ENCODE data around the gene PMM2.

Gene PMM2

GRCh38 chr16:8851761-8852403 is 54.2 kb downstream of the PMM2 start:
- peaks cover 19% of the 10 kb centered on the region for H3K4me1 ChIP-seq (ENCODE audit: insufficient read depth, low read length)
- H3K27me3 ChIP-seq (ENCODE audit: insufficient read depth, low read length), result no peaks in the 10 kb centered on the region
- no peak overlapping the region for H2AFZ ChIP-seq (ENCODE audit: low read depth, low read length)
- H3K9me3 ChIP-seq (ENCODE audit: low read length), result no peaks in the 10 kb centered on the region
- H3K36me3 ChIP-seq (ENCODE audit: insufficient read depth, low read length), result peaks cover 74% of the 10 kb centered on the region
- no peak overlapping the region for H3K4me3 ChIP-seq (ENCODE audit: low read length)

GRCh38 chr16:8852534-8852933 is 54.9 kb downstream of the PMM2 start:
- Histone ChIP-seq H2AFZ (ENCODE audit: low read depth, low read length) (no peak overlapping the region), H3K4me3 (ENCODE audit: low read length) (no peak overlapping the region), H3K27me3 (ENCODE audit: insufficient read depth, low read length) (no peaks in the 10 kb centered on the region), H3K9me3 (ENCODE audit: low read length) (no peaks in the 10 kb centered on the region), H3K4me1 (ENCODE audit: insufficient read depth, low read length) (peaks cover 19% of the 10 kb centered on the region), H3K36me3 (ENCODE audit: insufficient read depth, low read length) (peaks cover 71% of the 10 kb centered on the region)

DNA sequence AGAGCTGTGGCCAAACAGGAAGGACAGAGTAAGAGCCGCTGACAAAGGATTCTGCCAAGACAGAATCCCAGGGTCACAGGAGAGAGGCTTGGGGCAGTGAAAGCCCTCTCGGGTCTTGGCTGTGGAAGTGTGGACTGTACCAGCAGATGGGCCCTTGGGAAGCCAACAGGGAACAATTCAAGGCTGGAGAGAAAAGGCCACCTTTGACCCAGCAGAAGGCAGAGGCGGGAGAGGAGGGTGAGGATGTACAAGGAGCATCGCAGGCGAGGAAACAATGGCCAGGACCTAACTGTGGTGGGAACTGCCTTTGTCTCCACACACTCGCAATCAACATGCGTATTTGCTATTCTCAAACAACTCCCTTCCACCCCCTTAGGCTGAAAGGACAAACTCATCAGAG is 55.5 kb downstream of the PMM2 start:
- Histone ChIP-seq H3K4me1 (ENCODE audit: insufficient read depth, low read length) (peaks cover 19% of the 10 kb centered on the region), H3K36me3 (ENCODE audit: insufficient read depth, low read length) (peaks cover 70% of the 10 kb centered on the region), H3K27me3 (ENCODE audit: insufficient read depth, low read length) (no peaks in the 10 kb centered on the region), H3K9me3 (ENCODE audit: low read length) (no peaks in the 10 kb centered on the region), H2AFZ (ENCODE audit: low read depth, low read length) (no peak overlapping the region), H3K4me3 (ENCODE audit: low read length) (no peak overlapping the region)

DNA sequence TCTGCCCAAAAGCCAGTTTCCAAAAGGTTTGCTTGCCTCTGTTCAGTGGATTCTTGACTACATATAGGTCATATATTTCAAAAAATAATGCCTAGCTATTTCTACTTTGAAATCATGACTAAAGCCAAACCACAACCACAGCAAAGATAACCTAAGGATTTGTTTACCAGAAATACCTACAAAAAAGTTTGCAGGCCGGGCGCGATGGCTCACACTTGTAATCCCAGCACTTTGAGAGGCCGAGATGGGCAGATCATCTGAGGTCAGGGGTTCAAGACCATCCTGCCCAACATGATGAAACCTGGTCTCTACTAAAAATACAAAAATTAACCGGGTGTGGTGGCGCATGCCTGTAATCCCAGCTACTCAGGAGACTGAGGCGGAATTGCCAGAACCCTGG is 56.0 kb downstream of the PMM2 start:
- Histone ChIP-seq H2AFZ (ENCODE audit: low read depth, low read length) (no peak overlapping the region), H3K4me1 (ENCODE audit: insufficient read depth, low read length) (peaks cover 19% of the 10 kb centered on the region), H3K4me3 (ENCODE audit: low read length) (no peak overlapping the region), H3K9me3 (ENCODE audit: low read length) (no peaks in the 10 kb centered on the region), H3K27me3 (ENCODE audit: insufficient read depth, low read length) (no peaks in the 10 kb centered on the region), H3K36me3 (ENCODE audit: insufficient read depth, low read length) (peaks cover 71% of the 10 kb centered on the region)

DNA sequence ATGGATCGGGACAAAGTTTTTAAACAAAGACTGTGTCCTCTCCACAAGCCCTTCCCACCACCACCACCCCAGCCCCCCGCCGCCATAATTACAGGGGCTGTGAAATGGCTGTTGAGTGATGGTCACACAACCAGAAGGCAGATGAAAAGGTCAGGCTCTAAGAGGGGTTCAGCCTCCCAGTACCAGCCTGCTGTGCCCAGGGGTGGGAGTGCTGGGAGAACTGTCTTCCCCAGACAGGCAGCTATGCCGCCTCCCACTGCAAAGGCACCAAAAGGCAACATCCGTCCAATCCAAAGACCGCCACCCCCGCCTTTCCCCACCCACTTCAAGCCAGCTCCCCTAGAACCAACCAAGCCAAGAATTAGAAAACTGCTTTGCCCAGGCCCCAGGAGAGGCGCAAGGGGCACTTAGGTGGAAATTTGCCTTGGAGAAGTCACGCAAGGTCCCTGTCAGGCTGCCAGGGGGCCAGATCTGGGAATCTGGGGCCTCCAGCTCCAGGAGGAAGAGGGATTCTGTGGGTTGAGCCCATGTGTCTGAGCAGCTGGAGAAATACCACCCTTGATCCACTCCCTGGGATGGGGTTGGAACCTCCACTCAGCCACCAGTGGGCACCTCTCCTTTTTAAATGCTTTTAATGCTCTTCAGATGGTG is 56.8 kb downstream of the PMM2 start:
- Histone ChIP-seq H3K4me3 (ENCODE audit: low read length) (no peak overlapping the region), H2AFZ (ENCODE audit: low read depth, low read length) (no peak overlapping the region), H3K4me1 (ENCODE audit: insufficient read depth, low read length) (peaks cover 19% of the 10 kb centered on the region), H3K27me3 (ENCODE audit: insufficient read depth, low read length) (no peaks in the 10 kb centered on the region), H3K9me3 (ENCODE audit: low read length) (no peaks in the 10 kb centered on the region), H3K36me3 (ENCODE audit: insufficient read depth, low read length) (peaks cover 69% of the 10 kb centered on the region)

- Histone ChIP-seq H3K36me3 (ENCODE audit: insufficient read depth, low read length) (peaks cover 64% of the 10 kb centered on the region), H3K4me3 (ENCODE audit: low read length) (no peak overlapping the region), H3K9me3 (ENCODE audit: low read length) (no peaks in the 10 kb centered on the region), H3K4me1 (ENCODE audit: insufficient read depth, low read length) (peaks cover 23% of the 10 kb centered on the region), H3K27me3 (ENCODE audit: insufficient read depth, low read length) (no peaks in the 10 kb centered on the region), H2AFZ (ENCODE audit: low read depth, low read length) (no peak overlapping the region)
These were observed 57.6 kb downstream of the PMM2 start for GRCh38 chr16:8855051-8855786.

GRCh38 chr16:8855972-8856371 is 58.3 kb downstream of the PMM2 start:
- no peaks in the 10 kb centered on the region for H3K27me3 ChIP-seq (ENCODE audit: insufficient read depth, low read length)
- H3K9me3 ChIP-seq (ENCODE audit: low read length), result no peaks in the 10 kb centered on the region
- H3K4me3 ChIP-seq (ENCODE audit: low read length), result no peak overlapping the region
- H2AFZ ChIP-seq (ENCODE audit: low read depth, low read length), result no peak overlapping the region
- H3K36me3 ChIP-seq (ENCODE audit: insufficient read depth, low read length), result peaks cover 58% of the 10 kb centered on the region
- peaks cover 26% of the 10 kb centered on the region for H3K4me1 ChIP-seq (ENCODE audit: insufficient read depth, low read length)

DNA sequence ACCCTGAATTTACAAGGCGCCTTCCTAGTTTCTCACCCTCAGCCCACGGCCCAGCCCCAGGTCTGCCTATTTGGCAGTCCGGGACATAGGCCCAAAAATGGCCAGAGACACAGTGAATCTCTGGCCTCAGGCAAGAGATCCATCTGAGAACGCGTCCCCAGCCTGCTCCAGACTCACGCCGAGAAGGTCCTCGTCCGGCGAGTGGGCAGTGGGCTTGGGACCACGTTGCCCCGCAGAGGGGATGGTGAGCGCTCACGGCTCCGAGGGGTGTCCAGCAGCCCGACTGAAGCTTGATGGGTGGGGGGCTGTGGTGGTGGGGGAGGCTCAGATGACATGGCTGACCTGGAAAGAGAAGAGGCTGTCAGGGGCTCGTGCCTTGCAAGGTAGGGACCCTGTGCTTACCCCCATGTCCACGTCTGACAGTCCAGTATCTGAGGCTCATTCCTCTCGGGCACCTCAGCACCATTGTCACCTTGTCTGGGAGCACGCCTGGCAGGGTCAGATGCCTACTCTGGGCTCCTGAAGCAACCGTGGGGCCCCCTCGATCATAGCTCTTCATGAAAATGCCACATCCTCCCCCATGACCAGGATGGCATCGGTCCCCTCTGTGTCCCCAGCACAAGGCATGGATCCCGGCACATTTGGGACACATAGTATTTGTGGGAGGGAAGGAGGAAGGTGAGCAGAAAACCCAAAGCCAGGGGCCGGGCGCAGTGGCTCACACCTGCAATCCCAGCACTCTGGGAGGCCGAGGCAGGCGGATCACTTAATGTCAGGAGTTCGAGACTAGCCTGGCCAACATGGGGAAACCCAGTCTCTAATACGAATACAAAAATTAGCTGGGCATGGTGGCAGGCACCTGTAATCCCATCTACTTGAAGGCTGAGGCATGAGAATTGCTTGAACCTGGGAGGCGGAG is 61.6 kb downstream of the PMM2 start:
- Histone ChIP-seq H2AFZ (ENCODE audit: low read depth, low read length) (no peak overlapping the region), H3K9me3 (ENCODE audit: low read length) (no peaks in the 10 kb centered on the region), H3K27me3 (ENCODE audit: insufficient read depth, low read length) (no peaks in the 10 kb centered on the region), H3K4me1 (ENCODE audit: insufficient read depth, low read length) (peaks cover 18% of the 10 kb centered on the region), H3K36me3 (ENCODE audit: insufficient read depth, low read length) (peaks cover 52% of the 10 kb centered on the region), H3K4me3 (ENCODE audit: low read length) (no peak overlapping the region)

DNA sequence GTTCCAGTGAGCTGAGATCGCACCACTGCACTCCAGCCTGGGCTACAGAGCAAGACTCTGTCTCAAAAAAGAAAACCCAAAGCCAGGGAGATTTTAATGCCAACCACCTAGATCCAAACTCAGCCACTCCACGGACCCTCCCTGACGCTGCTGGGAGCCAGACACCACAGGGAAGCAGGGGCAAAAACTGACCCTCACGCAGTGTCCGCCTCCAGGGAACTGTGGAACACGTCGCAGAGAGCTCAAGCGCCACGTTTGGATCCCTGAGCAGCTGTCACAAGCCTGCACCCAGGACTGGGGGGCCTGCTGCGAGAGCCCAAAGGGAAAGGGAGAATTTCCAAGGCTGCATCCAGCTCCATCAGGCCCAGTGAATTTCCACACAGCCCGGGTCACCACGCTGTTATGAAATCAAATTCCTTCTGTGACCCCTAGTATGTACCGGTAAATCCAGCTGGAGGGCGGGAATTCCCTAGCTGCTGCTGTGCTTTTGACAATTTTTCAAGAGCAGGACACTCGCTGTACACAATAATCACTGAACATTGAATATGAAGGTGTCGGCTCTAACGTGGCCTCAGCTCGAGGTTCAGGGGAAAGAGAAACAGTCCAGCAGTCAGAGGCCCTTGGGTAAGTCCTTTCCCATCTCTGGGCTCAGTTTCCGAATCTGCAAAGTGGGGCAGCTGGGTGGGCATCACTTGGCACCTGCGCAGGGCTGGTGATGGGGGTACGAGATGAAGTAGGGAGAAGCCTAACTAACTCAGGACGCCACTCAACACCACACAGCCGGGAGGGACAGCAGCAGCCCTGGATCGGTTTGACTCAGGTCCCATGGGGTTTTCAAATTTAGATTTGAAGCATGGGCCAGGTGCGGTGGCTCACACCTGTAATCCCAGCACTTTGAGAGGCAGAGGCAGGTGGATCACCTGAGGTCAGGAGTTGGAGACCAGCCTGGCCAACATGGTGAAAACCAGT is 62.6 kb downstream of the PMM2 start:
- no peak overlapping the region for H3K4me3 ChIP-seq (ENCODE audit: low read length)
- no peaks in the 10 kb centered on the region for H3K27me3 ChIP-seq (ENCODE audit: insufficient read depth, low read length)
- no peaks in the 10 kb centered on the region for H3K9me3 ChIP-seq (ENCODE audit: low read length)
- peaks cover 44% of the 10 kb centered on the region for H3K36me3 ChIP-seq (ENCODE audit: insufficient read depth, low read length)
- no peak overlapping the region for H2AFZ ChIP-seq (ENCODE audit: low read depth, low read length)
- H3K4me1 ChIP-seq (ENCODE audit: insufficient read depth, low read length), result peaks cover 25% of the 10 kb centered on the region

DNA sequence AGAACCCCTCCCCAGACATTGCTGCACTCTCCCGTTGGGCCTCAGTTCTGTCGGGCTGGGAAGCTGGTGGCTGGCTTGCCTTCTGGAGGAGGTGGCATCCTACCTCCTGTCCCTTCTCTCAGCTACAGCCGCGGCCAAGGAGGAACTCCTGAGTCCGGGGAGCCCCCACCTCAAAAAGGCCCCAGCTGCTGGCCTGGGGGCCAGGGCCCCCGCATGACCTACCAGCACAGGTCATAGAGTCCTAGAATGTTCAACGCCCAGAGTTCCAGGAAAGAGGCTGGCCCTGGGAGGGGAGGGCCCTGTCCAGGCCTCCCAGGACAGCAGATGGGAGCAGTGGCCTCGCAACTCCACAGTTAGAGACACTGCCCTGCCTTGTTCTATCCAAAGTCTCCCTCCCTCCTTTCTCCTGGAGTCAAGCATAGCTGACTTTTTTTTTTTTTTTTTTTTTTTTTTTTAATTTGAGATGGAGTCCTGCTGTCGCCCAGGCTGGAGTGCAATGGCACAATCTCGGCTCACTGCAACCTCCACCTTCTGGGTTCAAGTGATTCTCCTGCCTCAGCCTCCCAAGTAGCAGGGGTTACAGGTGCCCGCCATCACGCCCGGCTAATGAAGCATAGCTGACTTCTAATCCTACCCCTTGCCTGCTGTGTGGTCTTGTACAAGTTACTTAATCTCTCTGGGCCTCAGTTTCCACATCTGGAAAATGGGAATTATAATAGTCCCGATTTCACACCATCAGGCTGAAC is 64.1 kb downstream of the PMM2 start:
- no peaks in the 10 kb centered on the region for H3K27me3 ChIP-seq (ENCODE audit: insufficient read depth, low read length)
- no peak overlapping the region for H2AFZ ChIP-seq (ENCODE audit: low read depth, low read length)
- peaks cover 34% of the 10 kb centered on the region for H3K36me3 ChIP-seq (ENCODE audit: insufficient read depth, low read length)
- H3K9me3 ChIP-seq (ENCODE audit: low read length), result no peaks in the 10 kb centered on the region
- H3K4me1 ChIP-seq (ENCODE audit: insufficient read depth, low read length), result peaks cover 38% of the 10 kb centered on the region
- no peak overlapping the region for H3K4me3 ChIP-seq (ENCODE audit: low read length)

DNA sequence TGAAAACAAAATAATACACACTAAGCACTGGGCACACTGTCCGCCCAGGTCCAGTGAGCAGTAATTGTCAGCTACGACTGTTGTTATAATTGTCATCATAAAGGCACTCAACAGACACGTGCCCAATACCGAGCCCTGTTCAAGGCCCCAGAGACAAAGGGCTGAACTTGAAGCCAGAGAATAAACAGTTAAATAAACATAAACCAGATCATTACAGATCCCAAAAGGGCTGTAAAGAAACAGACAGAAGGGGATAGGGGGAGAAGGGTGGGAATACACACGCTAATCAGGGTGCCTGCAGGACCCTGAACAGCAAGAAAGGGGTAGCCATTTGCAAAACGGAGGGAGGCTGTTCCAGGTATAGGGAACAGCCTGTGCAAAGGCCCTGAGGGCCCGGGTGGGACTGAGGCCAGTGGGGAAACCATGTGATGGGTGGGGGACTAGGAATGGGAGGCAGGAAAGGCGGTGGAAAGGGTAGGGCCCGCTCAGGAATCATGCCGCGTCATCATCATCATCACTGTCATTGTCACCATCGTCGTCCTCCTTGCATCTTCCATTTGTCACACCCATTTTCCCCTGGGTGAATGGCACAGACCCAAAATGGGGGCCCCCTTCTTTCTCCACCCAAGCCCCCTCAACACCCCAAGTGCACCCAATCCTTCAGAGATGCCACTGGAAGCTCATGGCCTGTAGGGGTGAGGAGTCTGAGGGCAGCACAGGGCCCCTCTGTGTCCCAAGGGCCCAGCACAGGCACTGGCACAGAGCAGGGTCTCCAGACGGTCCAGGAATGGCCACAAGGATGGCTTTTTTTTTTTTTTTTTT is 64.9 kb downstream of the PMM2 start:
- peaks cover 46% of the 10 kb centered on the region for H3K4me1 ChIP-seq (ENCODE audit: insufficient read depth, low read length)
- no peak overlapping the region for H2AFZ ChIP-seq (ENCODE audit: low read depth, low read length)
- no peak overlapping the region for H3K4me3 ChIP-seq (ENCODE audit: low read length)
- no peaks in the 10 kb centered on the region for H3K27me3 ChIP-seq (ENCODE audit: insufficient read depth, low read length)
- H3K36me3 ChIP-seq (ENCODE audit: insufficient read depth, low read length), result peaks cover 32% of the 10 kb centered on the region
- H3K9me3 ChIP-seq (ENCODE audit: low read length), result no peaks in the 10 kb centered on the region

Measured in neuron (in vitro differentiated cells).